ENCODE results near the gene DCST1.
A peak's percentile ranks its signal among the peaks of the same experiment; 100 is the strongest.

DCST1 gene

GRCh38 chr1:155016231-155016831 lies 17.3 kb upstream of the DCST1 start:
- peak overlapping the region; percentile 11 for H3K4me2 ChIP-seq (ENCODE audit: low read depth, low read length, poor library complexity, severe bottlenecking)
- no peaks in the 10 kb centered on the region for H3K27me3 ChIP-seq (ENCODE audit: low read length)
- H4K20me1 ChIP-seq (ENCODE audit: low read depth, low read length): no peaks in the 10 kb centered on the region
- H3K9me3 ChIP-seq (ENCODE audit: insufficient read depth, low read length): no peaks in the 10 kb centered on the region
- no peaks in the 10 kb centered on the region for H3K9me2 ChIP-seq (replicated peaks; ENCODE audit: insufficient read depth, low read length)
- no peak overlapping the region for H3K9ac ChIP-seq (ENCODE audit: low read length)
- no peaks in the 10 kb centered on the region for H3K36me3 ChIP-seq (ENCODE audit: low read length)
- no peaks in the 10 kb centered on the region for H3K79me2 ChIP-seq (ENCODE audit: insufficient read depth, low read length)
- H3K4me3 ChIP-seq (ENCODE audit: insufficient read depth, low read length, poor library complexity, severe bottlenecking): no peak overlapping the region
- H2AFZ ChIP-seq (ENCODE audit: low read depth, low read length, severe bottlenecking): no peak overlapping the region
- TF ChIP-seq CTCF (IDR thresholded peaks at IDR 0.05; ENCODE audit: insufficient read depth, low read length, poor library complexity, severe bottlenecking) (no peak), EZH2phosphoT487 (conservative IDR thresholded peaks at IDR 0.05; ENCODE audit: low read length) (no peak)
- H3F3A ChIP-seq (ENCODE audit: insufficient read depth): peaks cover 6% of the 10 kb centered on the region; the same call in 1 of the 2 replicates
- H3K27ac ChIP-seq (ENCODE audit: low read depth, low read length): no peak overlapping the region

- no peaks in the 10 kb centered on the region for H4K20me1 ChIP-seq (ENCODE audit: low read depth, low read length)
- TF ChIP-seq EZH2phosphoT487 (conservative IDR thresholded peaks at IDR 0.05; ENCODE audit: low read length) (no peak), CTCF (IDR thresholded peaks at IDR 0.05; ENCODE audit: insufficient read depth, low read length, poor library complexity, severe bottlenecking) (peak; percentile 100)
- H3K27ac ChIP-seq (ENCODE audit: low read depth, low read length): no peak overlapping the region
- H2AFZ ChIP-seq (ENCODE audit: low read depth, low read length, severe bottlenecking): no peak overlapping the region
- H3K4me3 ChIP-seq (ENCODE audit: insufficient read depth, low read length, poor library complexity, severe bottlenecking): no peak overlapping the region
- H3F3A ChIP-seq (ENCODE audit: insufficient read depth): peaks cover 6% of the 10 kb centered on the region; the same call in 1 of the 2 replicates
- peak overlapping the region; percentile 44 for H3K4me2 ChIP-seq (ENCODE audit: low read depth, low read length, poor library complexity, severe bottlenecking)
- H3K79me2 ChIP-seq (ENCODE audit: insufficient read depth, low read length): no peaks in the 10 kb centered on the region
- no peaks in the 10 kb centered on the region for H3K9me3 ChIP-seq (ENCODE audit: insufficient read depth, low read length)
- H3K9ac ChIP-seq (ENCODE audit: low read length): no peak overlapping the region; the same call in 1 of the 2 replicates
- no peaks in the 10 kb centered on the region for H3K9me2 ChIP-seq (replicated peaks; ENCODE audit: insufficient read depth, low read length)
- H3K27me3 ChIP-seq (ENCODE audit: low read length): no peaks in the 10 kb centered on the region
- no peaks in the 10 kb centered on the region for H3K36me3 ChIP-seq (ENCODE audit: low read length)
Measured at GRCh38 chr1:155017041-155017945, 16.3 kb upstream of the DCST1 start.

GRCh38 chr1:155017946-155018316 lies 15.7 kb upstream of the DCST1 start:
- H3F3A ChIP-seq (ENCODE audit: insufficient read depth): peaks cover 6% of the 10 kb centered on the region; the same call in 1 of the 2 replicates
- H3K4me3 ChIP-seq (ENCODE audit: insufficient read depth, low read length, poor library complexity, severe bottlenecking): no peak overlapping the region
- H4K20me1 ChIP-seq (ENCODE audit: low read depth, low read length): no peaks in the 10 kb centered on the region
- H2AFZ ChIP-seq (ENCODE audit: low read depth, low read length, severe bottlenecking): no peak overlapping the region
- no peak overlapping the region for H3K27ac ChIP-seq (ENCODE audit: low read depth, low read length)
- H3K9me2 ChIP-seq (replicated peaks; ENCODE audit: insufficient read depth, low read length): no peaks in the 10 kb centered on the region
- no peaks in the 10 kb centered on the region for H3K79me2 ChIP-seq (ENCODE audit: insufficient read depth, low read length)
- peak overlapping the region; percentile 28 for H3K4me2 ChIP-seq (ENCODE audit: low read depth, low read length, poor library complexity, severe bottlenecking)
- no peaks in the 10 kb centered on the region for H3K27me3 ChIP-seq (ENCODE audit: low read length)
- no peaks in the 10 kb centered on the region for H3K9me3 ChIP-seq (ENCODE audit: insufficient read depth, low read length)
- no peak overlapping the region; the same call in 1 of the 2 replicates for H3K9ac ChIP-seq (ENCODE audit: low read length)
- no peaks in the 10 kb centered on the region for H3K36me3 ChIP-seq (ENCODE audit: low read length)
- TF ChIP-seq EZH2phosphoT487 (conservative IDR thresholded peaks at IDR 0.05; ENCODE audit: low read length) (no peak), CTCF (IDR thresholded peaks at IDR 0.05; ENCODE audit: insufficient read depth, low read length, poor library complexity, severe bottlenecking) (no peak)
